OCI-LY1 (cell line): ENCODE results near the gene KLHL29.

ENCODE experiments used
- H2AFZ ChIP-seq: fragments of 200-600 bp; sonication (generic), shearing (Covaris generic); 2 replicates; pipeline ENCODE4 v1.6.0; 2014; ENCODE audit warnings: antibody characterized with exemption, mild to moderate bottlenecking, low read length
- H3F3A ChIP-seq: fragments of 200-600 bp; sonication (generic), shearing (Covaris generic); 2 replicates; pipeline ENCODE4 v1.6.0; 2014; ENCODE audit warnings: mild to moderate bottlenecking, antibody characterized with exemption, low read length, moderate library complexity; ENCODE audit not compliant: insufficient read depth
- H3K27ac ChIP-seq: fragments of 200-600 bp; sonication (generic); 2 replicates; pipeline ENCODE4 v1.5.1; 2014; ENCODE audit warnings: low read length, mixed run types, mild to moderate bottlenecking, low read depth; ENCODE audit not compliant: poor library complexity, severe bottlenecking
- H3K27me3 ChIP-seq: fragments of 200-600 bp; sonication (generic); 2 replicates; pipeline ENCODE4 v1.6.0; 2014; ENCODE audit warnings: antibody characterized with exemption, mild to moderate bottlenecking, low read length, moderate library complexity; ENCODE audit not compliant: insufficient read depth
- H3K36me3 ChIP-seq: fragments of 200-600 bp; sonication (generic); 2 replicates; pipeline ENCODE4 v1.6.1; 2014; ENCODE audit warnings: mild to moderate bottlenecking, antibody characterized with exemption, low read length, moderate library complexity, mixed read lengths; ENCODE audit not compliant: insufficient read depth
- H3K4me1 ChIP-seq: fragments of 200-600 bp; sonication (generic); 2 replicates; pipeline ENCODE4 v1.5.1; 2014; ENCODE audit warnings: mild to moderate bottlenecking, low read length, moderate library complexity; ENCODE audit not compliant: insufficient read depth, severe bottlenecking
- H3K4me2 ChIP-seq: fragments of 200-600 bp; sonication (generic), shearing (Covaris generic); 2 replicates; pipeline ENCODE4 v1.6.1; 2014; ENCODE audit warnings: low read length
- H3K4me3 ChIP-seq: fragments of 200-600 bp; sonication (generic); 2 replicates; pipeline ENCODE4 v1.5.1; 2014; ENCODE audit warnings: low read length, low read depth, mild to moderate bottlenecking, mixed read lengths; ENCODE audit not compliant: poor library complexity, severe bottlenecking
- H3K79me2 ChIP-seq: fragments of 200-600 bp; shearing (Covaris generic); 2 replicates; pipeline ENCODE4 v1.6.1; 2016; ENCODE audit warnings: mixed run types, low read length, mixed read lengths; ENCODE audit not compliant: insufficient read depth
- H3K9ac ChIP-seq: fragments of 200-600 bp; sonication (generic), shearing (Covaris generic); 2 replicates; pipeline ENCODE4 v1.6.1; 2014; ENCODE audit warnings: mild to moderate bottlenecking, low read length, mixed read lengths
- H3K9me2 ChIP-seq: fragments of 200-600 bp; sonication (generic), shearing (Covaris generic); 2 replicates; pipeline ENCODE4 v1.6.1; 2014; ENCODE audit warnings: low read depth, mild to moderate bottlenecking, low read length, mixed read lengths
- H3K9me3 ChIP-seq: fragments of 200-600 bp; shearing (Covaris generic); 2 replicates; pipeline ENCODE4 v1.6.1; 2014; ENCODE audit warnings: low read length, mixed read lengths
- H4K20me1 ChIP-seq: fragments of 200-600 bp; sonication (generic), shearing (Covaris generic); 2 replicates; pipeline ENCODE4 v1.6.0; 2016; ENCODE audit warnings: mild to moderate bottlenecking, low read length; ENCODE audit not compliant: insufficient read depth
- CTCF ChIP-seq: fragments of 200-600 bp; sonication (generic), shearing (Covaris generic); IDR thresholded peaks from 2 replicates; pipeline ENCODE4 v1.5.1; 2017; ENCODE audit warnings: mild to moderate bottlenecking, antibody characterized with exemption, low read length, moderate library complexity, mixed read lengths
- EZH2 ChIP-seq: fragments of 200-600 bp; sonication (generic), shearing (Covaris generic); IDR thresholded peaks from 2 replicates; pipeline ENCODE4 v1.8.0; 2017; ENCODE audit warnings: borderline replicate concordance, mixed run types, mild to moderate bottlenecking, antibody characterized with exemption, low read length, moderate library complexity, mixed read lengths

The KLHL29 gene

GRCh38 chr2:23695214-23695889, 310.4 kb downstream of the KLHL29 start:
- Histone ChIP-seq H3K9me2 (no peaks in the 10 kb centered on the region), H3K36me3 (no peaks in the 10 kb centered on the region)

GRCh38 chr2:23695890-23696751, 311.1 kb downstream of the KLHL29 start:
- H3K27ac ChIP-seq = no peak overlapping the region
- no peaks in the 10 kb centered on the region for H3K9me2 ChIP-seq
- no peaks in the 10 kb centered on the region for H3K36me3 ChIP-seq
- H4K20me1 ChIP-seq = no peaks in the 10 kb centered on the region
- no peak for TF ChIP-seq CTCF
- TF ChIP-seq EZH2 = no peak
- no peak overlapping the region for H3K4me3 ChIP-seq
- H2AFZ ChIP-seq = no peak overlapping the region
- H3K27me3 ChIP-seq = no peaks in the 10 kb centered on the region
- H3K4me1 ChIP-seq = no peaks in the 10 kb centered on the region
- no peaks in the 10 kb centered on the region for H3F3A ChIP-seq
- H3K4me2 ChIP-seq = no peak overlapping the region
- H3K9me3 ChIP-seq = no peaks in the 10 kb centered on the region
- no peak overlapping the region for H3K9ac ChIP-seq
- no peaks in the 10 kb centered on the region for H3K79me2 ChIP-seq

More at GRCh38 chr2:23695214-23695889, 310.4 kb downstream of the KLHL29 start:
- Histone ChIP-seq H3K79me2 (no peaks in the 10 kb centered on the region), H3K27me3 (no peaks in the 10 kb centered on the region), H3K4me1 (no peaks in the 10 kb centered on the region), H3K4me3 (no peak overlapping the region), H3K9me3 (no peaks in the 10 kb centered on the region), H4K20me1 (no peaks in the 10 kb centered on the region), H2AFZ (no peak overlapping the region), H3K9ac (no peak overlapping the region), H3K27ac (no peak overlapping the region), H3K4me2 (no peak overlapping the region), H3F3A (no peaks in the 10 kb centered on the region)
- TF ChIP-seq EZH2 (no peak), CTCF (no peak)

- TF ChIP-seq EZH2 (no peak), CTCF (no peak)
- H3K27me3 ChIP-seq = no peaks in the 10 kb centered on the region
- H3K4me3 ChIP-seq = no peak overlapping the region
- no peaks in the 10 kb centered on the region for H3K9me3 ChIP-seq
- no peaks in the 10 kb centered on the region for H3F3A ChIP-seq
- H3K4me2 ChIP-seq = no peak overlapping the region
- H2AFZ ChIP-seq = no peak overlapping the region
- no peaks in the 10 kb centered on the region for H3K9me2 ChIP-seq
- H3K9ac ChIP-seq = no peak overlapping the region
- no peaks in the 10 kb centered on the region for H3K36me3 ChIP-seq
- no peak overlapping the region for H3K27ac ChIP-seq
- H4K20me1 ChIP-seq = no peaks in the 10 kb centered on the region
- H3K79me2 ChIP-seq = no peaks in the 10 kb centered on the region
- H3K4me1 ChIP-seq = no peaks in the 10 kb centered on the region
Observed at GRCh38 chr2:23696752-23697045, 311.7 kb downstream of the KLHL29 start.
